HepG2 (cell line): ENCODE results near the gene PHF21B. TPM values are rescaled to one million over a fixed set of nuclear protein-coding genes. Genes with fewer than 3 reads are reported as not detected.

Source experiments
- ATAC-seq: fragments of 200-7000 bp; cut with Tn5 transposase; 3 replicates; pipeline ENCODE4 v1.9.1; 2020; ENCODE audit warnings: mild to moderate bottlenecking, moderate library complexity
- BruUV-seq: library from RNA; stranded (reverse); fragments of 400-500 nt; replicated peaks from 2 replicates; lab custom pipeline; 2021; lab: Mats Ljungman, UMichigan
- CTCF ChIA-PET: fragments of 300-600 bp; formaldehyde crosslinking; extraction: SDS; loops from one replicate; lab custom pipeline; 2021; ENCODE audit warnings: low total read pairs, inconsistent platforms, low intra/inter-chr PET ratio; lab: Yijun Ruan, JAX
- POLR2A ChIA-PET: fragments of 350-600 bp; sonication (Branson Sonifier 250); formaldehyde crosslinking; loops from one replicate; lab custom pipeline; 2020; ENCODE audit warnings: antibody characterized with exemption, inconsistent platforms; lab: Yijun Ruan, JAX
- DNase-seq: peaks from one replicate; pipeline ENCODE4 v3.0.0-alpha.2; 2015; ENCODE audit warnings: low spot score
- FAIRE-seq: peaks from 3 replicates; lab custom pipeline; 2011; peaks lifted over from hg19 to GRCh38; lab: Jason Lieb, UNC
- H2AFZ ChIP-seq: one replicate; pipeline ENCODE4 v1.6.1; 2011; ENCODE audit warnings: low read length, inconsistent platforms
- H3K27ac ChIP-seq: fragments of 300-600 bp; 3 replicates; pipeline ENCODE4 v1.8.0; 2011; ENCODE audit warnings: mixed run types, mild to moderate bottlenecking, mixed read lengths, low read length, inconsistent platforms; ENCODE audit not compliant: insufficient read depth; ENCODE audit errors: extremely low read length
- H3K27me3 ChIP-seq, 2 experiments: fragments of 200-600 bp in 1 of 2; 2 replicates in 1 of 2; 3 replicates in 1 of 2; pipeline versions ENCODE4 v1.6.0 to v1.8.0; 2011; ENCODE audit warnings: low read length in 2 of 2, mild to moderate bottlenecking in 2 of 2, moderate library complexity in 2 of 2, inconsistent platforms in 1 of 2; ENCODE audit not compliant: insufficient read depth in 2 of 2, control insufficient read depth in 1 of 2
- H3K36me3 ChIP-seq, 2 experiments: fragments of 200-600 bp in 1 of 2; replicated peaks in 1 of 2; 2 replicates in 1 of 2; 3 replicates in 1 of 2; pipeline versions ENCODE4 v1.5.1 to v1.8.0; 2011; ENCODE audit warnings: low read length in 2 of 2, inconsistent platforms in 1 of 2; ENCODE audit not compliant: insufficient read depth in 2 of 2, control insufficient read depth in 1 of 2
- H3K4me1 ChIP-seq: 2 replicates; pipeline ENCODE4 v1.5.1; 2012; ENCODE audit warnings: low read length, inconsistent platforms; ENCODE audit not compliant: insufficient read depth
- H3K4me2 ChIP-seq: 2 replicates; pipeline ENCODE4 v1.6.0; 2011; ENCODE audit warnings: low read depth, low read length, inconsistent platforms
- H3K4me3 ChIP-seq, 3 experiments: fragments of 200-600 bp in 1 of 3; sonication (generic), shearing (Covaris generic) in 1 of 3; replicated peaks in 1 of 3; 2 replicates each; pipeline ENCODE4 v1.5.1; 2011 to 2016; ENCODE audit warnings: low read length in 3 of 3, inconsistent platforms in 2 of 3, low read depth in 2 of 3, mild to moderate bottlenecking in 2 of 3, control low read depth in 1 of 3, mixed read lengths in 1 of 3; ENCODE audit not compliant: insufficient read depth in 1 of 3
- H3K79me2 ChIP-seq: one replicate; pipeline ENCODE4 v1.6.1; 2011; ENCODE audit warnings: low read length, inconsistent platforms; ENCODE audit not compliant: insufficient read depth
- H3K9ac ChIP-seq: 2 replicates; pipeline ENCODE4 v1.6.0; 2011; ENCODE audit warnings: mild to moderate bottlenecking, low read depth, low read length, inconsistent platforms; ENCODE audit not compliant: insufficient read depth
- H3K9me3 ChIP-seq: 2 replicates; pipeline ENCODE4 v1.5.1; 2012; ENCODE audit warnings: mild to moderate bottlenecking, low read length
- H4K20me1 ChIP-seq: 2 replicates; pipeline ENCODE4 v1.6.0; 2011; ENCODE audit warnings: inconsistent platforms, mild to moderate bottlenecking, low read length, moderate library complexity; ENCODE audit not compliant: insufficient read depth
- CREB1 ChIP-seq, 2 experiments: fragments of 450-650 bp in 1 of 2; IDR thresholded peaks; 2 replicates each; pipeline ENCODE4 v1.6.1; 2016 to 2017; ENCODE audit warnings: control low read depth in 1 of 2, mild to moderate bottlenecking in 1 of 2, missing compliant biosample characterization in 1 of 2, missing genetic modification characterization in 1 of 2
- ETS1 ChIP-seq: sonication (generic); formaldehyde crosslinking; IDR thresholded peaks from 2 replicates; pipeline ENCODE4 v1.4.0; 2020; ENCODE audit warnings: missing genetic modification reagents
- HES4 ChIP-seq: sonication (generic); formaldehyde crosslinking; IDR thresholded peaks from 2 replicates; pipeline ENCODE4 v1.9.0; 2021; ENCODE audit warnings: mild to moderate bottlenecking, missing genetic modification reagents, borderline replicate concordance
- MXD3 ChIP-seq: IDR thresholded peaks from 2 replicates; pipeline ENCODE4 v1.6.1; 2016; ENCODE audit warnings: mild to moderate bottlenecking, missing biosample characterization, missing genetic modification reagents
- PRDM15 ChIP-seq: sonication (generic); formaldehyde crosslinking; IDR thresholded peaks from 2 replicates; pipeline ENCODE4 v1.4.0; 2020; ENCODE audit warnings: missing genetic modification reagents
- SNAPC4 ChIP-seq: sonication (generic); formaldehyde crosslinking; IDR thresholded peaks from 2 replicates; pipeline ENCODE4 v1.4.0; 2020; ENCODE audit warnings: mild to moderate bottlenecking, missing genetic modification reagents
- ZNF280D ChIP-seq: sonication (generic); formaldehyde crosslinking; IDR thresholded peaks from 2 replicates; pipeline ENCODE4 v1.5.1; 2020; ENCODE audit warnings: mild to moderate bottlenecking, missing genetic modification reagents
- ZNF558 ChIP-seq: sonication (generic); formaldehyde crosslinking; IDR thresholded peaks from 2 replicates; pipeline ENCODE4 v1.9.0; 2022; ENCODE audit warnings: mild to moderate bottlenecking, missing genetic modification reagents, borderline replicate concordance
- ZNF747 ChIP-seq: sonication (generic); formaldehyde crosslinking; IDR thresholded peaks from 2 replicates; pipeline ENCODE4 v1.8.1; 2023; ENCODE audit warnings: missing genetic modification reagents, mild to moderate bottlenecking, borderline replicate concordance
- ZSCAN31 ChIP-seq: sonication (generic); formaldehyde crosslinking; IDR thresholded peaks from 2 replicates; pipeline ENCODE4 v1.5.0; 2020; ENCODE audit warnings: low read depth, mild to moderate bottlenecking, missing genetic modification reagents
- WGBS: methylation state at CpG from one replicate; pipeline ENCODE4 v1.1.6; 2017; ENCODE audit warnings: low lambda C conversion rate; 5-methylcytosine and 5-hydroxymethylcytosine counted together
- in situ Hi-C: cut with HindIII; loops from 2 replicates; pipeline ENCODE4 v1.10.0; 2017; ENCODE audit warnings: low pct_unique_long_range_greater_than_20kb; ENCODE audit not compliant: extremely low pct_ligation_motif_present
- intact Hi-C: fragments of 100-400 bp; cut with micrococcal nuclease; formaldehyde crosslinking; loops from one replicate; pipeline ENCODE4 v1.10.0; 2022; ENCODE audit not compliant: unreplicated experiment
- polyA plus RNA-seq, 8 experiments: library from polyadenylated mRNA; depleted of rRNA in 3 of 8; stranded (reverse) in 7 of 8; unstranded in 1 of 8; fragments of >200 nt; fragmentation: Illumina TruSeq in 4 of 8; extraction: Trizol in 4 of 8; gene quantifications; 2 replicates each; pipeline versions ENCODE4 v1.2.1 to v1.2.3, GENCODE V29; 2011 to 2016; ENCODE audit warnings: low read depth in 4 of 8, missing spikeins in 1 of 8, mixed read lengths in 1 of 8; ENCODE audit not compliant: insufficient read depth in 1 of 8
- total RNA-seq, 5 experiments: library from RNA; depleted of rRNA; stranded (reverse); fragments of >200 nt; fragmentation: Illumina TruSeq; extraction: Trizol; gene quantifications; 2 replicates each; pipeline ENCODE4 v1.2.3, GENCODE V29; 2016; ENCODE audit warnings: low read depth in 1 of 5

The PHF21B gene
- total and polyA plus RNA-seq, 2 of the 13 experiments (the other 11 are each of a cell fraction or from before 2014, with no cell fraction given): not detected

- Histone ChIP-seq H3K79me2 (no peaks in the 10 kb centered on the region), H4K20me1 (no peaks in the 10 kb centered on the region), H3K9ac (no peak overlapping the region), H3K9me3 (no peaks in the 10 kb centered on the region), H2AFZ (no peak overlapping the region), H3K27me3 (peaks cover 1 to 34% of the 10 kb centered on the region in 2 experiments; a peak in 4 of 5 replicates), H3K4me1 (no peaks in the 10 kb centered on the region), H3K4me3 (no peak overlapping the region), H3K4me2 (no peak overlapping the region), H3K36me3 (no peaks in the 10 kb centered on the region), H3K27ac (no peak overlapping the region)
- ATAC-seq (no peak), DNase-seq (no peak), FAIRE-seq (no peak)
- in situ Hi-C loops (no loop called here), intact Hi-C loops (no loop called here)
- no TSS peak for BruUV-seq
- WGBS: 2% methylated on average over 4 of the region's 8 CpGs
- CTCF ChIA-PET: no interaction called here
- POLR2A ChIA-PET: no interaction called here
- TF ChIP-seq ZNF280D (CRISPR knock-in tag): no peak
- TF ChIP-seq MXD3 (CRISPR knock-in tag): no peak
- no peak for TF ChIP-seq PRDM15
- TF ChIP-seq SNAPC4 (CRISPR knock-in tag): no peak
- TF ChIP-seq HES4 (CRISPR knock-in tag): no peak
- TF ChIP-seq ETS1 (CRISPR knock-in tag): no peak
- no peak for TF ChIP-seq ZNF558 (CRISPR knock-in tag)
- TF ChIP-seq ZNF747 (CRISPR knock-in tag): no peak
- no peak for TF ChIP-seq ZSCAN31
- TF ChIP-seq CREB1 (IDR thresholded peaks at IDR 0.05): no peak
- no peak for TF ChIP-seq CREB1 (CRISPR knock-in tag; IDR thresholded peaks at IDR 0.05)
Observed at GRCh38 chr22:45042263-45042662, 32.5 kb upstream of the PHF21B start.
